ENCODE measurements around the gene SLC12A4. TPM values are rescaled to one million over a fixed set of nuclear protein-coding genes. Genes with fewer than 3 reads are reported as not detected.
"Not testable (repeated sequence)": the region's sequence is repeated elsewhere in the genome, so short reads cannot be mapped to it uniquely, and the experiment has no call there.

SLC12A4 gene
- total RNA-seq, 2 experiments from 2014 or later, result 21.8 to 25.8 TPM

DNA sequence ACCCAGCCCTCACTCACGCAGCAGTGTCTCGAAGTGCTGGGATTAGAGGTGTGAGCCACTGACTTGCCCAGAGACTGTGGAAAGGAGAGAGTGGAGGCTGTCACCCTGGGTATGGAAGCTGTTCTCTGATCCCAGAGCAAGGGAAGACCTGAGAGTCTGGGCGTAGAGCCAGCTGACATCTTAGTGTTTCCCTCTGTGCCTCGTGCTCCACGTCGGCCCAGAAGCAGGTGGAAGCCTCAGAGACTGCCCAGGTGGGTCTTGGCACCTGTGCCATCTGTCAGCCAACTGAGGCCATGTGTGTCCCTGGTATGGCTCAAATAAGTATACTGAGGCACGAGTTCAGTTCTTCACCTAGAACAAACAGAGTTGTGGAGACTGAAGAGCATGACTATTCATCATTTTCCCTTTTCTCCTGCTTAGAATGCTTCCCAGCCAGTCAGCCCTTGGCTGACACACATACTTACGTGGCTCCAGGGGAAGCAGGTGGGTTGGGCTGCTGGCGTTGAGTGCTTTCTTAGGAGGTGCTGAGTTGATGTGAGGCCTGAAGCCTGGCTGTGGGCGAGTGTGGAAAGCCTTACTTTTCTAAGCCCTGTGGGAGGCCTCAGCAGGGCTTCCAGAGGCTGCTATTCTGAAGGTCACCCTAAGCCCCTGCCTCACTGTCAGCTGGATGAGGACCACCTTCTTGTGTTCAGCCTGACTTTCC, 44.9 kb downstream of the SLC12A4 start:
- Mint-ChIP-seq H3K4me3 (no peak overlapping the region), H3K27me3 (no peaks in the 10 kb centered on the region), H3K36me3 (ENCODE audit: low read depth) (peaks cover 1% of the 10 kb centered on the region), H3K27ac (peak overlapping the region; percentile 26), H3K9me3 (ENCODE audit: low read depth) (no peaks in the 10 kb centered on the region), H3K4me1 (peaks cover 18% of the 10 kb centered on the region)
- ATAC-seq (no peak), DNase-seq (no peak)
- ChIA-PET CTCF (interaction anchor here (0.6 to 3.0 kb wide), 5 partner anchors 23 to 108 kb away, joined by 3 to 17 read pairs (median 3); no protein-coding TSS in a partner anchor), POLR2A (no interaction called here)
- intact Hi-C loops (cut with DNase I, micrococcal nuclease), result no loop called here

DNA sequence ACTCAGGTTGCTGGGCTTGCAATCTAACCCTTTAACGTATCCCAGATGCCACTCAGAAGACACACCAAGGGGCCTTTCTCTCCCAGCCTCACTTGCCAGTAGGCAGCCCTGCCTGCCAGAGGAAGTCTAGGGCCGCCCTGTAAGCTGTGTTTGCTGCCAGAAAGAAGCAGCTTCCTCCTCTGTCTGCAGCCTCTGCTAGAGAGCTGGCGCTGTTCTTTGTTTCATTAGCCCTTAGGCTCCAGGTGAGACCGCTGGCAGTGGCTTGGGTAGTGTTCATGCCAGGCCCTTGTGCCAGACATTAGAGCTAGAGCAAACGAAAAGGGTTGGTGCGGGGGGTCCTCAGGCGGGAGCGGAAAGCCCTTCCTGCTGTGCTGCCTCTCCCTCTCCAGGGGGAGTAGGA, 45.7 kb downstream of the SLC12A4 start:
- H3K27me3 Mint-ChIP-seq, result no peaks in the 10 kb centered on the region

DNA sequence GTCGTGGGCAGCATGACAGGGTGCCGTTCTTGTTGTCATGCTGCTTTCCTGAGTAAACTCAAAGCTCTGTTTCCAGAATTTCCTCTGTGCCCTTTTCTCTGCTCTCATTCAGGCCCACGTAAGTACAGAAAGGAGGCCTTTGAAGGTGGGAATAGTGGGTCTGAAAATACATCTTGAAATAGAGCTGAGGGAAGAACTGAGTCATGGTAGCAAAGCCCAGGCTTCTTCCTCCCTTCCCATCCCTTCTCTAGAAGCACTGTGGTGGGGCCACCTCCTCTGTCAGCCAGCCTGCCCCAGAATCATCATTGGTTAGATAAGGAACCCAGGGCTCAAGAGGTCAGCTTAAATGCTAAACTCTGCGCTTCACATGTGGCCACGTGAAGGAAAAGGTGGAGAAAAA, 46.2 kb downstream of the SLC12A4 start:
- Mint-ChIP-seq H3K27ac (peak overlapping the region; percentile 74), H3K9me3 (ENCODE audit: low read depth) (no peaks in the 10 kb centered on the region), H3K27me3 (no peaks in the 10 kb centered on the region), H3K4me3 (no peak overlapping the region), H3K4me1 (peaks cover 31% of the 10 kb centered on the region), H3K36me3 (ENCODE audit: low read depth) (no peaks in the 10 kb centered on the region)
- DNase-seq (no peak), ATAC-seq (no peak)
- POLR2A ChIA-PET, result no interaction called here
- CTCF ChIA-PET, result interaction anchor here (0.9 to 2.0 kb wide), 4 partner anchors 25 to 478 kb away, joined by 3 to 7 read pairs (median 4); no protein-coding TSS in a partner anchor
- intact Hi-C loops (cut with DNase I, micrococcal nuclease), result no loop called here

More for the DNA sequence above, 45.7 kb downstream of the SLC12A4 start:
- no peak for DNase-seq
- intact Hi-C loops (cut with DNase I, micrococcal nuclease), result no loop called here
- ATAC-seq, result no peak
- peak overlapping the region; percentile 74 for H3K27ac Mint-ChIP-seq
- ChIA-PET POLR2A (no interaction called here), CTCF (interaction anchor here (0.6 to 2.0 kb wide), 4 partner anchors 35 to 107 kb away, joined by 3 to 7 read pairs (median 4); no protein-coding TSS in a partner anchor)
- peaks cover 26% of the 10 kb centered on the region for H3K4me1 Mint-ChIP-seq
- no peak overlapping the region for H3K4me3 Mint-ChIP-seq
- no peaks in the 10 kb centered on the region for H3K36me3 Mint-ChIP-seq (ENCODE audit: low read depth)
- no peaks in the 10 kb centered on the region for H3K9me3 Mint-ChIP-seq (ENCODE audit: low read depth)

DNA sequence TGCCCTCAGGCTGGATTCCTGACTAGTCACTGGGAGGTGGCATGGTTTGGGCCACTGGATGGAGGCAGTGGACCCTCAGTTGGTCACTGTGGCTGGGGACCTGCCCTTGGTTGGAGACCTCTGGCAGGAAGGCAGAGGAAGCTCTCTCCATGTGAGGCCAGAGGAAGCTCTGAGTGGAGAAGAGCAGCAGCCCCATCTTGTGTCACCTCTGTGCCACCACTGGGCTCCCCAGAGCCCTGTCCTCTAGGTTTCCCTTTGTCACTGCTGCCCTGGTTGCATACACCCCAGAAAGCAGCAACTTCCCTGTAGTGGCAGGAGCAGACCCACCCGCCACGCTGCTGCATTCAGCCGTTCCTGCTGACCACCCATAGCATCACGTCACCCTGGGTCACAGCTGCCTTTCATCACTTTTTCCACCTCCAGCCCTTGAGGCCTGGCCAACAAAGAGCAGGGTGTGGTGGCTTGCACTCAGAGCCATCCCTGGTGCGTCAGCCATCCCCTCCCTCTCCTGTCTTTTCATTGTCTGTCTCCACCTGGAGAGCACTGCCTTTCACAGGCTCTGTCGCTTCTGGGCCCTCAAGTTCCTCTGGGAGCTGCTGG, 48.7 kb downstream of the SLC12A4 start:
- no peaks in the 10 kb centered on the region for H3K36me3 Mint-ChIP-seq (ENCODE audit: low read depth)
- intact Hi-C loops (cut with DNase I, micrococcal nuclease), result no loop called here
- peak; percentile 28 for DNase-seq
- no peaks in the 10 kb centered on the region for H3K9me3 Mint-ChIP-seq (ENCODE audit: low read depth)
- CTCF ChIA-PET, result interaction anchor here (0.6 to 3.0 kb wide), 8 partner anchors 8 to 260 kb away, joined by 3 to 13 read pairs (median 4); partner anchors contain the start of genes ACD and NRN1L
- ATAC-seq, result no peak
- H3K4me3 Mint-ChIP-seq, result no peak overlapping the region
- POLR2A ChIA-PET, result no interaction called here
- peaks cover 36% of the 10 kb centered on the region for H3K4me1 Mint-ChIP-seq
- no peaks in the 10 kb centered on the region for H3K27me3 Mint-ChIP-seq
- peak overlapping the region; percentile 19 for H3K27ac Mint-ChIP-seq

DNA sequence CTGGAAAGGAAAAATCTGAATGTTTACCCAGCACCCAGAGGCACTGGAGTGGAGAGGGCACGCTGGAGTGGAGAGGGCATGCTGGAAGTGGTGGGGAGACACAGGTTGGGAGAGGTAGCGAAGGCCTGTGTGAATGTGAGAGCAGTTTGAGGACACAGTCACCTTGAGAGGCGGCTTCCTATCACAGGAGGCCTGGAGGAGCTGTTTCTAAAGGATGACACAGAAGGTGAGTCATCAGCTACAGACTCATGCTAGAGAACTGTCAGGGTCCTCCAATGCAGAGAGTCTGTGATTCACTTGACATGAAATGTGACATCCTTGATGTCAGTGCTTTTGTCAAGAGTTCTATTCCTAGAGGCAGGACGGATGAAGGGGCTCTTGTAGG, 50.6 kb downstream of the SLC12A4 start:
- ChIA-PET CTCF (interaction anchor here (0.5 to 2.7 kb wide), 12 partner anchors 11 to 397 kb away, joined by 3 to 12 read pairs (median 4); partner anchors contain the start of genes NRN1L and PARD6A), POLR2A (interaction anchor here (0.6 to 1.0 kb wide), 2 partner anchors 18 to 24 kb away, joined by 5 to 10 read pairs; no protein-coding TSS in a partner anchor)
- Mint-ChIP-seq H3K4me1 (peaks cover 34% of the 10 kb centered on the region), H3K36me3 (ENCODE audit: low read depth) (no peaks in the 10 kb centered on the region), H3K4me3 (no peak overlapping the region), H3K9me3 (ENCODE audit: low read depth) (no peaks in the 10 kb centered on the region), H3K27ac (peak overlapping the region; percentile 91), H3K27me3 (no peaks in the 10 kb centered on the region)
- intact Hi-C loops (cut with DNase I, micrococcal nuclease), result loop anchor here in 1 of 2 experiments (1.0 kb wide), 1 partner anchor 25 kb away; the partner anchor contains the start of gene PSKH1
- ATAC-seq, result peak; percentile 100
- DNase-seq, result peak; percentile 79

DNA sequence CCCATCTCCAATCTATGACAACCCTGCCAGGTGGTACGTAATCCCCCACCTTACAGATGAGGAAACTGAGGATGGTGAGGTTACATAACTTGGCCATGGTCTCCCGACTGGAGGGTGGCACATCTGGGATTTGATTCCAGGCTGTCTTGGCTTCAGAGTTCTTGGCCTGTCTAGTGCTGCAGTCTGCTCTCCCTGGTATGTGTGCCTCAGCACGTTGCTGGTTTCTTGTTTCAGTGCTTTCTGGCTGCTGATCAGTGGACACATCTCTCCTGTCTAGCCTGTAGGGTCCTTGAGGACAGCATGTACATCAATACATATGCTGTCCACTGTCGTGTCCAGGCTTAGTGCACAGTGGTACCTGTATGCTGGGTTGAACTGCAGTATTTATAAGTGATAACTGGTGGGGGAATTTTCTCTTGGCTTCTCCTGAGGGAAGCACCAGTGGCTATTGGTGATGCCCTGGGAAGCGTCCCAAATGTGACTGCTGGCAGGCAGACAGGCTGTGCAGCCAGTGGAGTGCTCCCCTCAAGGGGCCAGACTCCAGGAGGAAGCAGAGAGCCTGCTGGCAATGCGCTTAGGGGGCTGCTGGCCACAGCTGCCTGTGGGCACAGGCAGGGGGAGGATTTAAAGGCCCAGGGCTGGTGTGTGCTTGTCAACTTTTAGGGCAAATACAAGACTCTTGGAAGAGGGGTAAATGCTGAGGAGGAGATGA, 51.1 kb downstream of the SLC12A4 start:
- DNase-seq (no peak), ATAC-seq (peak; percentile 11)
- Mint-ChIP-seq H3K27me3 (no peaks in the 10 kb centered on the region), H3K4me3 (no peak overlapping the region), H3K9me3 (ENCODE audit: low read depth) (no peaks in the 10 kb centered on the region), H3K27ac (peak overlapping the region; percentile 91), H3K4me1 (peaks cover 32% of the 10 kb centered on the region), H3K36me3 (ENCODE audit: low read depth) (no peaks in the 10 kb centered on the region)
- POLR2A ChIA-PET, result interaction anchor here (1.0 kb wide), 1 partner anchor 18 kb away, joined by 5 read pairs; no protein-coding TSS in a partner anchor
- CTCF ChIA-PET, result interaction anchor here (0.7 to 2.7 kb wide), 8 partner anchors 18 to 280 kb away, joined by 3 to 12 read pairs (median 4); partner anchors contain the start of gene NRN1L
- intact Hi-C loops (cut with DNase I, micrococcal nuclease), result no loop called here

DNA sequence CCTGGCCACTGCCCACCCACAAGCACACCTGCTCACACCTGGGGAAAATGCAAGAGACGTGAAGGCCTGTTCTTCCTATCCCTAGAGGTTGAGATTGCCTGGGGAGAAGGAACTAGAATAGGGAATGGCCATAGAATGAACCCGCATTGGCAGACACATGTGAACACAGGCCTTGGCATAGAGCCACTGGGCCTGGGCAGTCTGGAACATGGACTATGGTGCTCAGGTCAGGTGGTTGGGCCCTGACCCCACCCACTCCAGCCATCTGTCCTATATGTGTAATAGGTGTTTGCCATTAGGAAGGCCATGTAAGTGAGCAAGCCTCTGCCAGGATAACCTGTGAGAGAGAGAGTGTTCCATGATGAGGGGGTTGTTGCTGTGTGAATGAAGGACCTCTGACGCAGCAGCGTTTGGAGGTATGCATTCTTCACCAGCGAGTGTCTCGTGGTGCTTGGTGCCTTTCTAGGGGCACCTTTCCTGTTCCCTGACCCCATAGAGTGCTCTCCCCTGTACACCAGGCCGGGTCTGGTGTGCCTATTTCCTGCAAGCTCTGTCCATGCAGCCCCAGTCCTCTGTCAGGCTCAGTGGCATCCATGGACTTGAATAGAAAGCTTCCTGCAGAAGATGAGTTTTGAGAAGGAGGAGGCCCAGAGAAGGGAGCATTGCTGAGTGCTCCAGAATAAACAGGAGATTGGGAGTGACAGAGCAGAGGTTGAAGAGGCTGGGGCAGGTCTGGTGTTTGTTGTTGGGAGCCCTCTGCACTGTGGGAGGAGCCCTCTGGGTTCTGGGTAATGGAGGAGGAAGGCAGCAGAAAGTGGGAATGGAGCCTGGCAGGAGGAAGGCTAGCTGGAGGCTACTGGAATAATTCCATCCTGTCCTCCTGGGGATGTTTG, 52.4 kb downstream of the SLC12A4 start:
- ATAC-seq, result no peak
- H3K36me3 Mint-ChIP-seq (ENCODE audit: low read depth), result no peaks in the 10 kb centered on the region
- POLR2A ChIA-PET, result no interaction called here
- H3K27me3 Mint-ChIP-seq, result no peaks in the 10 kb centered on the region
- H3K4me3 Mint-ChIP-seq, result no peak overlapping the region
- no peaks in the 10 kb centered on the region for H3K9me3 Mint-ChIP-seq (ENCODE audit: low read depth)
- DNase-seq, result no peak
- intact Hi-C loops (cut with DNase I, micrococcal nuclease), result no loop called here
- H3K4me1 Mint-ChIP-seq, result peaks cover 25% of the 10 kb centered on the region
- no peak overlapping the region for H3K27ac Mint-ChIP-seq
- CTCF ChIA-PET, result interaction anchor here (0.9 kb wide), 1 partner anchor 20 kb away, joined by 3 read pairs; no protein-coding TSS in a partner anchor

DNA sequence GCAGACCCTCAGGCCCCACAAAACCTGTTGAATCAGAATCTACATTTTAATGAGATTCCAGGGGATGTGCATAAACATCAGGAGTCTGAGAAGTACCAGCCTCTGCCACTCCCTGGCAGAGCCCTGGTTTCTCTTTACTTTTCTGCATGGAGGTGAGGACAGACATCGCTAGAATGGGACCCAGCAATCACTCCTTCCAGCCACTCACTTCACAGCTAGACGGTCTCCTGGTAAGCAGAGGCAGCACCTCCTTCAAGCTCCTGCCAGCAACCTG, 53.0 kb downstream of the SLC12A4 start:
- H3K27ac Mint-ChIP-seq; ATAC-seq; DNase-seq; H3K27me3 Mint-ChIP-seq; H3K9me3 Mint-ChIP-seq (ENCODE audit: low read depth); intact Hi-C loops (cut with DNase I, micrococcal nuclease); H3K4me3 Mint-ChIP-seq; H3K36me3 Mint-ChIP-seq (ENCODE audit: low read depth): not testable (repeated sequence)
- peaks cover 29% of the 10 kb centered on the region for H3K4me1 Mint-ChIP-seq
- ChIA-PET CTCF (interaction anchor here (0.9 to 1.4 kb wide), 2 partner anchors 20 to 28 kb away, joined by 3 read pairs; no protein-coding TSS in a partner anchor), POLR2A (interaction anchor here (0.6 kb wide), 1 partner anchor 311 kb away, joined by 4 read pairs; no protein-coding TSS in a partner anchor)

DNA sequence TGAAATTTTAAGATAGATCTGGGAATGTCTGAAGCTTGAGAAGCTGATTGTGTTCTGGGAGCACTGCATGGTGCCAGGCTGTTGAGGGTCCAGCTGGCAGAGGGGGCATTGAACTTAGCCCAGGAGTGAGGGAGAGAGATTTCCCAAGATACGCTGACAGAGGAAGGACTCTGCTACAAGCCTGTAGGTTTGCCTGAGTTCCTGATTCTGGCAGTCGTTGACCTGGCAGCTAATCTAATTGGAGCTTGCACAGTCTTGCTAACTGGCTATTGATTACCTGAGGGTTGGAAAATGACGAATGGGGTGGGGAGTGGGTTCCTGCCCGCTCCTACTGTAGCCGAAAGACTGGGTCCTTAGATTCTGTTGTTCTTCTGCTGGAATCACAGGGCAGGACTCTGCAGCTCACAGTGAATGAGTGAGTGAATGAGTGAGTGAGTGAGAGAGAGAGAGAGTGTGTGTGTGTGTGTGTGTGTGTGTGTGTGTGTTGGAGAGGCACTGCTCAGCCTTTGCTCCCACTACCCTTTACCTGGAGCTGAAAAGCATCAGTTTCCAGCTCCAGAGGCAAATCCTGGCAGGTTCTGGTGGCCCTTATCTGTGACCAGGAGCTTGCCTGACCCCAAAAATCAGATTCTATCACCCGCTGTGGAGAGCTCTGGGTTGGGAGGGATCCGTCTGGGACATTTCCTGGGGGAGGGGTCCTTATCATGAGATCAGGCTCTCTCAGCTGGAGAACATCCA, 53.5 kb downstream of the SLC12A4 start:
- intact Hi-C loops (cut with DNase I, micrococcal nuclease), result no loop called here
- ATAC-seq (no peak), DNase-seq (no peak)
- Mint-ChIP-seq H3K9me3 (ENCODE audit: low read depth) (no peaks in the 10 kb centered on the region), H3K27me3 (no peaks in the 10 kb centered on the region), H3K4me1 (peaks cover 32% of the 10 kb centered on the region), H3K4me3 (no peak overlapping the region), H3K36me3 (ENCODE audit: low read depth) (peaks cover 4% of the 10 kb centered on the region), H3K27ac (no peak overlapping the region)
- ChIA-PET CTCF (interaction anchor here (0.6 to 1.4 kb wide), 5 partner anchors 10 to 670 kb away, joined by 3 to 5 read pairs (median 3); no protein-coding TSS in a partner anchor), POLR2A (interaction anchor here (0.6 kb wide), 2 partner anchors 80 to 311 kb away, joined by 4 to 5 read pairs; no protein-coding TSS in a partner anchor)

DNA sequence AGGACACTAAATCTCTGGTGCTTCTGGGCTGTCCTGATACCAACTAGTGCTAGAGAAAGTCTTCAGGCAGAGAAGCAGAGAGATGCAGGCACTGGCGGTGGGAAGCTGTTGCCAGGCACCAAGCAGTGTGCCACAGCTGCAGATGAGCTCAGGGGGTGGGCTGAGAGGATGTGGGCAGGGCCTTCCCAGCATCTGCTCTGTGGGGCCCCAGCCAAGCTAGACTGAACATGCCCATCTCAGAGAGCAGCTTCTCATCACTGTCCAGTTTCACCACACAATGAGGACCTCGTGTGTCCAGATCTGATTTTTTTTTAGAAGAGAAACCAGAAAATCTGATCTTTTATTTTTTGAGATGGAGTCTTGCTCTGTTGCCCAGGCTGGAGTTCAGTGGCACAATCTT, 58.3 kb downstream of the SLC12A4 start:
- H3K9me3 Mint-ChIP-seq (ENCODE audit: low read depth), result no peaks in the 10 kb centered on the region
- ATAC-seq, result peak; percentile 97
- ChIA-PET POLR2A (interaction anchor here (0.6 kb wide), 1 partner anchor 1209 kb away, joined by 3 read pairs; no protein-coding TSS in a partner anchor), CTCF (interaction anchor here (0.7 to 2.0 kb wide), 3 partner anchors 27 to 94 kb away, joined by 3 to 4 read pairs (median 4); no protein-coding TSS in a partner anchor)
- intact Hi-C loops (cut with DNase I, micrococcal nuclease), result no loop called here
- peaks cover 11% of the 10 kb centered on the region for H3K36me3 Mint-ChIP-seq (ENCODE audit: low read depth)
- H3K4me1 Mint-ChIP-seq, result peaks cover 18% of the 10 kb centered on the region
- peak; percentile 73 for DNase-seq
- H3K27ac Mint-ChIP-seq, result peak overlapping the region; percentile 13
- no peak overlapping the region for H3K4me3 Mint-ChIP-seq
- no peaks in the 10 kb centered on the region for H3K27me3 Mint-ChIP-seq

Measured in activated CD4-positive, alpha-beta T cell treated with anti-CD3 and anti-CD28 coated beads for 36 hours (primary cell).